HG03521 (cell line): ENCODE results near the gene CPEB4.

ENCODE experiments used
- ATAC-seq: cut with Tn5 transposase; IDR thresholded peaks from one replicate; pipeline ENCODE4 v1.9.1; 2021; ENCODE audit warnings: mild to moderate bottlenecking, moderate library complexity; ENCODE audit not compliant: unreplicated experiment

CPEB4 gene

GRCh38 chr5:173971681-173972345 lies 83.7 kb downstream of the CPEB4 start:
- ATAC-seq, result no peak

DNA sequence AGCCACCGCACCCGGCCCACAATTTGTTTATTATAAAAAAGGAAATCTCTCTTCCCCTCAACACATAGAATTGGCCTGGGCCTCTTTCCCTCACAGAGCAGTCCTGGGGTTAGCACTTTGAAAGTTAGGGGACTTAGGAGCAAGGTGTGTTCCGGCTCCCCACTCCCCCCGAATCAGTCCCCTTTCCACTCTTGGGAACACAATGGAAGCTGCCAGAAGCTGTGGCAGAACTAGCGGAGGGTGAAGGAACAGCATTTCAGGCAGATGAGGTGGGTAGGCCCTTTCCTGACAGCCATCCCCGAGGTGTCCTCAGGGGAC lies 84.4 kb downstream of the CPEB4 start:
- ATAC-seq, result no peak

GRCh38 chr5:173972925-173973615 lies 84.9 kb downstream of the CPEB4 start:
- ATAC-seq, result peak; percentile 63

- ATAC-seq, result peak; percentile 14
Measured at GRCh38 chr5:173973616-173973969, 85.4 kb downstream of the CPEB4 start.

DNA sequence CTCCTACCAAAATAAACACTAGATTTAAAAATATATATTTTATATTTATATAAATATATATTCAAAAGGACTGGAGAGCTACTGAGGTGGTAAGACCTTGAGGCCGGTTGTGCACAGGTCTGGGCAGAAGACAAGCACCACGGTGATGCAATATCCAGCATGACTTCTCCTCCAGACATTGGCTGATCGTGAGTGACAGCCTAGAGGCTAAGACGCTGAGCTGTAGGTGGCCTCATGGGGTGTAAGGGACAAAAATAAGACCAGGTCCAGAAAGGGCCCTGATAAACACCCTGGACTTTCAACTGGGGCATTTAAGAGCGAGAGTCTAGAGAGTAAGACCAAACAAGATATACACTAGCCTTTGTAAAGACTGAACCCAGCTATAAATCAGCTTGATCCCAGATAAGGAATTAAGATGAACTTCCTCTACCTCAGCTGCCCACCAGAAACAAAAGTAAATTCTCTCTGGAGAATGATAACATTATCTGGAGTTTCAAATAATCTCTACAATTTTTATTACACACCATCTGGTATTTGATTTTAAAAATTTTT lies 86.6 kb downstream of the CPEB4 start:
- ATAC-seq, result no peak

DNA sequence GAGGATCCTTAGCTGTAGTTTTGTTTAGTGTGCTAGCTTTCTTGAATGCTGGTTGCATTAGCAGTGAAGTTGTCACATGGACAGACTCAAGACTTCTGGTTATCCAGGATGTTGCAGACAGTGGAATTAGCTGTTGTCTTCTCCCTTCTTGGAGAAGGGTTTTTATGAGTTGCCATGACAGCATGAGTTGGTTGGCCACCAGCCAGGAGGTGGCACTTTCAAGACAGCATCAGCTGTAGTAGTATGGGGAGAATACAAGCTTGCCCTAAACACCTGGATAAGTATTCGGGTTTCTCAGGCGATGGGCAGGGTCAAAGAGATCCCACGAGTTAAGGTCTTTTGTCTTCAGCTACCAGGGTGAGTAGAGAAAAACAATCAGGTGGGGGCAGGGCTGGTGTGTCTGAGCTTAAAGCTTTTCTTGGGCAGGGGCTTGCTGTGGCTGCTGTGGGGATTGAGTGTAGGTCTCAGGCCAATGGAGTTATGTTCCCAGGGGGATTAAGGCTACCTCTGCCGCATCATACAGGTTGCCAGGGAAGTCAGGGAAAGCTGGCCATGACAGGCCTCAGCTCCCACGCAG lies 93.1 kb downstream of the CPEB4 start:
- ATAC-seq, result no peak

DNA sequence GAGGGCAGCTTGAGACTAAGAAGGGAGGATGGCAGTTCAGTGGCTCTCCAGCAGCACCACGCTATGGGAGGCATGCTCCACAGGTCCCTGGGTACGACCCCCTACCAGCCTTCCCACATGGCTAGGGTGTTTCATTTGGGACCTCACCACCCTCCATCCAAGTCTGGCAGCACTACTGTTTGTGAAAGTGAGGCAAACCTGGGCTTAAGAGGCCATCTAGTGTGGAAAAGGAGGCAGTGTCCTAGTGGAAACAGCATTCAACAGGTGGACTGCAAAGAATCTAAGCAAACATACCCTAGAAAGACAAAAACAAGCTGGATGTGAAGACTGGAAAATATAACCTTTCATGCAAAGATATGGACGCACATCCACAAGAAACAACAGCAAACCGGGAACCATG lies 96.1 kb downstream of the CPEB4 start:
- ATAC-seq, result no peak

DNA sequence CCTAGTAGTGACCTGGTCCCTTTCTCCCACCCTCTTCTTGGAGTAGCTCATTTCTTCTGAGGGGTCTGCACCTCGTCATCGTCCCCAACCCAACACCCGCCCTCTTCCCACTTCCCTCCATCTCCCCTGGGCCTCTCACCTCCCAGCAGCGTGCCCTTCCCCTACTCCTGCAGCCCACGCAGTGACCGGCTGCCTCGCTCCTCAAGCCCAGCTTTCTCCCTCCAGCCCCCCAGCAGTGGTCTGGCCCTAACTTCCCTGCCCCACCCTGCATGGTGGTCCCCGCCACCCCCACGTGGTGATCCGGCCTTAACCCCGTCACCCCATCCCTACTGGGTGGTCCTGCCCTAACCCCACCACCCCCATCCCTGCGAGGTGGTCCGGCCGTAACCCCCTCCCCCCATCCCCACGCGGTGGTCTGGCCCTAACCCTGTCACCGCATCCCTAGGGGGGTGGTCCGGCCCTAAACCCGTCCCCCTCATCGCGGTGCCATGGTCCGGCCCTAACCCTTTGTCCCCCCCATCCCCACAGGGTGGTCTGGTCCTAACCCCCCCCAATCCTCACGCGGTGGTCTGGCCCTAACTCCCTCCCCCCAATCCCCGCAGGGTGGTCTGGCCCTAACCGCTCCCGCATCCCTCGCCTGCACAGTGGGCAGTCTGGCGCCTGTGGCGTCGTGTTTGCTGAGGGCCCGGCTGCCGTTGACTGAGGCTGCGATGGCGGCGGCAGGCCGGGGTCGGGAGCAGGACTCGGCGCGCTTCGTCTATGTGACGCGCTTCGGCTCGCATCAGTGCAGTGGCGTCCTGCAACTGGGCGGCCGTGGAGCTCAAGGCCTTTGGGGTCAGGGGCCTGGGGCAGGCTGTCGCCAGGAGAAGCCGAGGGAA lies 100.6 kb downstream of the CPEB4 start, which contains the start of gene C5orf47:
Gene C5orf47, plus strand, starts transcription at position 617 of the 878 bp plus-strand sequence. Its CDS starts 94 bp downstream, at position 711.
- no peak for ATAC-seq

DNA sequence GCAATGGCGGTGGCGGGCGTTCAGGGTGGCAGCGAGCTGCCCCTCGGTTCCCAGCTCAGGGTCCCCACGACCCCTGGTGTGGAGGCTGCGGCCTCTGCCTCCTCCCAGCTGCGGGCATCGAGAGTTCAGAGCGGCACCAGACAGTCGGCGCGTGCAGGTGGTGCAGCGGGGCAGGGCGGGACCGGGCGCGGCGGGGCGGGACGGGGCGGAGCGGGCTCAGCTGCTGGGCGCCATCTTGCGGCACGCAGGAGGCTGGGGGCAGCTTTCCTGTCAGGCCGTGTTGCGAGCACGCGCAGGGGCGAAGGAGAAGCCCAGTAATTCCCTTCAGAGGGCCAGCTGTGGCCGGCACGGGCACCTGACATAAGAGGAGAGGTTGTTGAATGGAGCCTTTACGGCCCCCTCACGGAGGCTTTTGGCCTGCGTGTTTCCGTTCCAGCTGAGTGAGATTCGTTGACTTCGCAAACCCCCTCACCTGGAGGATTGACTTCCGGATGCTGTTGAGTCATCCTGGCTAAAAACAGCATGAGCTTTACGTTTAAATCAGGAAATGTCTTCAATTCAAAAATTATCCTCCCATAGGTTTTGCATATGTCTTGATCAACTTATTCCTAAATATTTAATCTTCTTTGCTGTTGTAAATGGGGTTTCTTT lies 101.4 kb downstream of the CPEB4 start:
- no peak for ATAC-seq

- ATAC-seq, result no peak
Measured at GRCh38 chr5:173997331-173997730, 109.2 kb downstream of the CPEB4 start.

DNA sequence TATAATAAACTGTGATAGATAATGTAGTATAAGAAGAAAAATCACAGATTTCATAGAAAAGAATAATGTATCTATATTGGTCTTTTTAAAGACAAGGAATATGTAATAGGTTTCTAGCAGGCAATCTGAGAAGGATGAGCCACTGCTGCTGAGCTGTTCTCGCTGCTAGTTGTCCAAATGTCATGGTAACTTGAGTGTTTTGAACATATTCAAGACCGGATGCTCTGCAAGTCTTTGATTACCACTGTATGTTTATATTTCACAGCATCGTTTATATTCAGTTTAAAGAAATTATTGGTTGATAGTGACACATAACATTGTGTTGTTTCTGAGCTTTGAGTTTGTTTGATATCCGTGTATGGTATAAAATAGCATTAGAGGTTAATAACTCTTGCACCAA lies 110.4 kb downstream of the CPEB4 start:
- ATAC-seq, result no peak

GRCh38 chr5:174000076-174000475 lies 111.9 kb downstream of the CPEB4 start:
- no peak for ATAC-seq

- no peak for ATAC-seq
Measured at GRCh38 chr5:174003795-174004194, 115.6 kb downstream of the CPEB4 start.

DNA sequence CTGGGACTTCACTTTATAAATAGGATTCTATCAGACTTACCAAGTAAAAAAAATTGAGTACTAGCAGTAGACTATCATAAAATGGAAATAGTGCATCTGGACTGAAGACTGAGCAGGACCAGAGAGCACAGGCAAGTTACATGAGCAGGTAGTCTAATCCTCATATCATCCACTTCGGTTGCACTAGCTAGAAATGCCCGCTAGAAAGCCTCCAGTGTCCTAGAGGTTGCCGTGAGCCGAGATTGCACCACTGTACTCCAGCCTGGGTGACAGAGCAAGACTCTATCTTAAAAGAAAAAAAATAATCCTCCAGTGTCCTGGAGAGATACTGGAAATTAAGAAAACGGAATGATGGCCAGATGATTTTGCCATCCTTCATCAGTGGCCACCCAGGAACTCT lies 120.8 kb downstream of the CPEB4 start:
- no peak for ATAC-seq

DNA sequence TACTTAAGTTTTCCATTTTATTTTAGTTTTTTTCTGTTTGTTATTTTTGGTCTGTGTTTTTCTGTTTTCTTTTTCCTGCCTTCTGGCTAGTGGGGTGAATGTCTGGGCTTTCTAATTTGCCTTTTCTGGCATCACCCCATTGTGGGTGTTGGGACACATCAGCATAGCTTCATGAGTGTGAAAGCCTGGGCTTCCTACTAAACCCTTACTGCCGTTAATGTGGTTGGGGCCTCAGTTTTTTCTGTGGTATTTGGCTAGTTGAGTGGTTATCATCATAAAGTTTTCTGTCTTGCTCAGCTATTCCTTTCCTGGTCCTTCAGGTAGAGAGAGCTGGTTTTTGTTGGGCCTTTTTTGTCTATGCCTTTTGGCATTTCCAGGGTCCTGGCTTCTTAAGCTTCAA lies 122.2 kb downstream of the CPEB4 start:
- ATAC-seq, result no peak

DNA sequence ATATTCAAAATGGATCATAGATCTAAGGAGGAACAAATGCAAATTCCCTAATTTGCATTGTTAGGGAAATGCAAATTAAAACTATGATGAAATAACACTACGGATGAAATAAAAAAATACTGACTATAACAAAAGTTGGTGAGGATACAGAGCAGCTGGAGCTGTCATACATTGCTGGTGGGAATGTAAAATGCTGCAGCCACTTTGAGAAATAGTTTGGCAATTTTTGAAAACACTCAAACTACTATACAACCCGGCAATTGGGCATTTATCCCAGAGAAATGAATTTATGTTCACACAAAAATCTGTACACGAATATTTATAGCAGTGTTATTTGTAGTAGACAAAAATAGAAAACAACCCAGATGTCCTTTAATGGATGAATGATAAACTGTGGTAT lies 123.3 kb downstream of the CPEB4 start:
- ATAC-seq, result no peak
